Neural cell (in vitro differentiated cells): ENCODE data around the gene USP11.

Experiments used
- CTCF ChIP-seq: fragments of 450-650 bp; IDR thresholded peaks from 2 replicates; pipeline ENCODE4 v1.5.1; 2014; ENCODE audit warnings: antibody characterized with exemption, mild to moderate bottlenecking, moderate library complexity; ENCODE audit not compliant: poor library complexity, severe bottlenecking
- EP300 ChIP-seq: fragments of 450-650 bp; conservative IDR thresholded peaks from 2 replicates; pipeline ENCODE4 v1.6.1; 2014; ENCODE audit warnings: antibody characterized with exemption, mild to moderate bottlenecking, moderate library complexity; ENCODE audit not compliant: poor library complexity, severe bottlenecking
- EZH2 ChIP-seq: fragments of 200-600, 300-800 bp; shearing (Covaris generic), sonication (generic); IDR thresholded peaks from 2 replicates; pipeline ENCODE4 v1.6.1; 2014; ENCODE audit warnings: antibody characterized with exemption, low read length, borderline replicate concordance, mild to moderate bottlenecking; ENCODE audit not compliant: insufficient read depth, poor library complexity, severe bottlenecking
- MXI1 ChIP-seq: fragments of 450-650 bp; conservative IDR thresholded peaks from 2 replicates; pipeline ENCODE4 v1.6.1; 2014; ENCODE audit warnings: antibody characterized with exemption, mild to moderate bottlenecking; ENCODE audit not compliant: poor library complexity, severe bottlenecking
- RAD21 ChIP-seq: fragments of 450-650 bp; conservative IDR thresholded peaks from 2 replicates; pipeline ENCODE4 v1.6.1; 2014; ENCODE audit warnings: antibody characterized with exemption, mild to moderate bottlenecking, moderate library complexity
- REST ChIP-seq: IDR thresholded peaks from 2 replicates; pipeline ENCODE4 v1.6.1; 2012; ENCODE audit warnings: borderline replicate concordance

GRCh38 chrX:47233333-47234113 is 714 bp downstream of the USP11 start:
- no peak for TF ChIP-seq EZH2
- no peak for TF ChIP-seq REST
- no peak for TF ChIP-seq CTCF
- TF ChIP-seq EP300, result no peak
- TF ChIP-seq RAD21, result no peak
- TF ChIP-seq MXI1, result no peak
